ENCODE measurements around the gene MRPL49. TPM values are rescaled to one million over a fixed set of nuclear protein-coding genes. Genes with fewer than 3 reads are reported as not detected.

MRPL49 gene
- total and polyA plus RNA-seq, 2 of the 13 experiments (the other 11 are each of a cell fraction or from before 2014, with no cell fraction given) = 39.2 to 53.3 TPM

DNA sequence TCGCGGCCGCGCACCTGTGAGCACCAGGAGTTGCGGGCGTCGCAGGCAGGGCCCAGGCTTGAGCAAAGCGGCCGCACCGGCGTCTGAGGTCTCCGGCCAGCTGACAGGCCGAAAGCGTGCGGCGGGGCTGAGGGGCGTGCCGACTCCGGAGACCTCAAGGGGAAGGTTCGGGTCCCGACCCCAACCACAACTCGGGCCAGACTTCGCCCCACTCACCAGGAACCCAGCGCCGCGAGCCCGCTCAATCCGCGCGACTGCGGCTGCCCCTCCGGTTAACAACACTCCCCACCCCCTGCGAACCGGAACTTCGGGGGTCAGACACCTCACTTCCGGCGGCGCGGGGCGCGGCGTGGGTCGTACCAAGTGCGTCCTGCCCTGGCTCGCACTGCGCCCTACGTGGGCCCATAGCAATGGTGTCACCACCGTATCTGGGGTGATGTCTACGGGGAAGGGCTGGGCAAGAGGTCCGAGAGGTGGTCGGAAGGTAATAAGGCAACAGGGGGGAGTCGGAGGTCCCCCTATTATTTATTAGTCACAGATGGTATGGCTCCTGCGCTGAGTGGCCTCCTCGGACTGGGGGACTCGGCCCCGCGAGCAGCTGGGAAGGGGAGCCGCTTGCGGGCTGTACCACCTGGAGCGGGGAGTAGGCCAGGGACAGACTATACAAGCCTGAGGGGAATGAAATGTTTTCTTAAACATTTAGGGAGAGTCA, 12.3 kb downstream of the MRPL49 start, which contains the start of gene SYVN1:
SYVN1 (minus strand) TSS at position 280 of the 712 bp plus-strand sequence. CDS start 918 bp downstream, outside the sequence.
- peak within 1 kb of the TSS; percentile 96 for H3K27ac ChIP-seq (ENCODE audit: extremely low read length, insufficient read depth, low read length)
- FAIRE-seq (no peak), ATAC-seq (peak; percentile 88), DNase-seq (ENCODE audit: low spot score) (peak; percentile 80)
- H3K79me2 ChIP-seq (ENCODE audit: insufficient read depth, low read length) = peaks cover 26% of the 10 kb centered on the region
- in situ Hi-C loops (cut with HindIII; ENCODE audit: extremely low pct_ligation_motif_present, low pct_unique_long_range_greater_than_20kb) = no loop called here
- peak within 1 kb of the TSS; percentile 96 for H3K9ac ChIP-seq (ENCODE audit: insufficient read depth, low read depth, low read length)
- peak within 1 kb of the TSS; percentile 85 to 94 (median 92) for H3K4me3 ChIP-seq (replicated peaks in 1 of 3; ENCODE audit: insufficient read depth in 1 of 3, low read depth in 2 of 3, low read length in 3 of 3)
- intact Hi-C loops (cut with micrococcal nuclease; ENCODE audit: unreplicated experiment) = no loop called here
- no TSS peak for BruUV-seq (replicated peaks)
- WGBS (ENCODE audit: low lambda C conversion rate) = 0% methylated on average over 9 of the region's 60 CpGs
- H3K36me3 ChIP-seq (replicated peaks in 1 of 2; ENCODE audit: control insufficient read depth in 1 of 2, insufficient read depth in 2 of 2, low read length in 2 of 2) = peaks cover 24 to 33% of the 10 kb centered on the region in 2 experiments
- H3K4me1 ChIP-seq (ENCODE audit: insufficient read depth, low read length) = peaks cover 25% of the 10 kb centered on the region
- POLR2A ChIA-PET = interaction anchor here (0.9 to 5.1 kb wide), 37 partner anchors 8 to 356 kb away, joined by 3 to 105 read pairs (median 5); partner anchors contain the start of genes ARL2, CAPN1, CDC42EP2 and FAU
- CTCF ChIA-PET (ENCODE audit: low intra/inter-chr PET ratio, low total read pairs) = no interaction called here
- no peak within 1 kb of the TSS for H2AFZ ChIP-seq (ENCODE audit: low read length)
- H3K4me2 ChIP-seq (ENCODE audit: low read depth, low read length) = peak within 1 kb of the TSS; percentile 92
- peaks cover 17% of the 10 kb centered on the region for H4K20me1 ChIP-seq (ENCODE audit: insufficient read depth, low read length)
- no peaks in the 10 kb centered on the region for H3K9me3 ChIP-seq (ENCODE audit: low read length)
- H3K27me3 ChIP-seq (ENCODE audit: control insufficient read depth in 1 of 2, insufficient read depth in 2 of 2, low read length in 2 of 2) = no peaks in the 10 kb centered on the region; a peak in 1 of 5 replicates
- TF ChIP-seq CHD4 (IDR thresholded peaks at IDR 0.05; ENCODE audit: borderline replicate concordance, low read length) = no peak
- TF ChIP-seq ZNF17 (CRISPR knock-in tag; IDR thresholded peaks at IDR 0.05) = no peak
- no peak for TF ChIP-seq ZNF660 (CRISPR knock-in tag; IDR thresholded peaks at IDR 0.05; ENCODE audit: borderline replicate concordance, low read depth)
- no peak for TF ChIP-seq PTBP1 (IDR thresholded peaks at IDR 0.05; ENCODE audit: low read depth, low read length, poor library complexity, severe bottlenecking)
- 0 out of 2 replicates have a peak, but pooled peaks have one; percentile 36 for TF ChIP-seq ZNF550 (CRISPR knock-in tag; IDR thresholded peaks at IDR 0.05; ENCODE audit: borderline replicate concordance)
- no peak for TF ChIP-seq ZMYM2 (CRISPR knock-in tag; IDR thresholded peaks at IDR 0.05)
- no peak for TF ChIP-seq DPF2 (CRISPR knock-in tag; IDR thresholded peaks at IDR 0.05; ENCODE audit: borderline replicate concordance, low read depth)
- peak; percentile 76; the same call in 1 of the 2 replicates for TF ChIP-seq KAT7 (CRISPR knock-in tag; IDR thresholded peaks at IDR 0.05; ENCODE audit: borderline replicate concordance)
- TF ChIP-seq TOPORS (CRISPR knock-in tag; IDR thresholded peaks at IDR 0.05) = no peak
- peak; percentile 87 for TF ChIP-seq KAT8 (CRISPR knock-in tag; IDR thresholded peaks at IDR 0.05)
- peak; percentile 89; the same call in 1 of the 2 replicates for TF ChIP-seq YEATS2 (CRISPR knock-in tag; IDR thresholded peaks at IDR 0.05; ENCODE audit: borderline replicate concordance)
- TF ChIP-seq, protein P1, sequence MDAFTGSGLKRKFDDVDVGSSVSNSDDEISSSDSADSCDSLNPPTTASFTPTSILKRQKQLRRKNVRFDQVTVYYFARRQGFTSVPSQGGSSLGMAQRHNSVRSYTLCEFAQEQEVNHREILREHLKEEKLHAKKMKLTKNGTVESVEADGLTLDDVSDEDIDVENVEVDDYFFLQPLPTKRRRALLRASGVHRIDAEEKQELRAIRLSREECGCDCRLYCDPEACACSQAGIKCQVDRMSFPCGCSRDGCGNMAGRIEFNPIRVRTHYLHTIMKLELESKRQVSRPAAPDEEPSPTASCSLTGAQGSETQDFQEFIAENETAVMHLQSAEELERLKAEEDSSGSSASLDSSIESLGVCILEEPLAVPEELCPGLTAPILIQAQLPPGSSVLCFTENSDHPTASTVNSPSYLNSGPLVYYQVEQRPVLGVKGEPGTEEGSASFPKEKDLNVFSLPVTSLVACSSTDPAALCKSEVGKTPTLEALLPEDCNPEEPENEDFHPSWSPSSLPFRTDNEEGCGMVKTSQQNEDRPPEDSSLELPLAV (CRISPR knock-in tag; conservative IDR thresholded peaks at IDR 0.05; ENCODE audit: low read depth) = no peak
- TF ChIP-seq PCBP1 (IDR thresholded peaks at IDR 0.05; ENCODE audit: borderline replicate concordance, low read depth, low read length) = 0 out of 2 replicates have a peak, but pooled peaks have one; percentile 24
- no peak for TF ChIP-seq MTF2 (CRISPR knock-in tag; IDR thresholded peaks at IDR 0.05; ENCODE audit: borderline replicate concordance)
- no peak for TF ChIP-seq SCMH1 (CRISPR knock-in tag; IDR thresholded peaks at IDR 0.05; ENCODE audit: borderline replicate concordance)
- peak; percentile 72 for TF ChIP-seq ZNF235 (CRISPR knock-in tag; IDR thresholded peaks at IDR 0.05; ENCODE audit: borderline replicate concordance)
- no peak for TF ChIP-seq NR3C1 (CRISPR knock-in tag; IDR thresholded peaks at IDR 0.05)
- TF ChIP-seq JARID2 (CRISPR knock-in tag; IDR thresholded peaks at IDR 0.05; ENCODE audit: insufficient replicate concordance) = peak; percentile 37
- peak; percentile 53; the same call in 1 of the 2 replicates for TF ChIP-seq AKAP8 (CRISPR knock-in tag; IDR thresholded peaks at IDR 0.05)
- no peak for TF ChIP-seq FOXJ3 (CRISPR knock-in tag; IDR thresholded peaks at IDR 0.05; ENCODE audit: borderline replicate concordance)
- no peak for TF ChIP-seq ZNF34 (CRISPR knock-in tag; IDR thresholded peaks at IDR 0.05; ENCODE audit: borderline replicate concordance)
- TF ChIP-seq ZNF264 (CRISPR knock-in tag; IDR thresholded peaks at IDR 0.05) = 0 out of 2 replicates have a peak, but pooled peaks have one; percentile 27
- no peak for TF ChIP-seq ZFP41 (CRISPR knock-in tag; IDR thresholded peaks at IDR 0.05; ENCODE audit: borderline replicate concordance)
- 0 out of 2 replicates have a peak, but pooled peaks have one; percentile 20 for TF ChIP-seq ZNF431 (CRISPR knock-in tag; IDR thresholded peaks at IDR 0.05; ENCODE audit: borderline replicate concordance, low read depth)

Data from HepG2 (cell line).